ENCODE data around the gene AFDN.
"Not testable (repeated sequence)": the region's sequence is repeated elsewhere in the genome, so short reads cannot be mapped to it uniquely, and the experiment has no call there.

The AFDN gene

GRCh38 chr6:167995731-167996151, 169.0 kb downstream of the AFDN start:
- H3K4me3 ChIP-seq (ENCODE audit: low read depth, low read length) = no peak overlapping the region

DNA sequence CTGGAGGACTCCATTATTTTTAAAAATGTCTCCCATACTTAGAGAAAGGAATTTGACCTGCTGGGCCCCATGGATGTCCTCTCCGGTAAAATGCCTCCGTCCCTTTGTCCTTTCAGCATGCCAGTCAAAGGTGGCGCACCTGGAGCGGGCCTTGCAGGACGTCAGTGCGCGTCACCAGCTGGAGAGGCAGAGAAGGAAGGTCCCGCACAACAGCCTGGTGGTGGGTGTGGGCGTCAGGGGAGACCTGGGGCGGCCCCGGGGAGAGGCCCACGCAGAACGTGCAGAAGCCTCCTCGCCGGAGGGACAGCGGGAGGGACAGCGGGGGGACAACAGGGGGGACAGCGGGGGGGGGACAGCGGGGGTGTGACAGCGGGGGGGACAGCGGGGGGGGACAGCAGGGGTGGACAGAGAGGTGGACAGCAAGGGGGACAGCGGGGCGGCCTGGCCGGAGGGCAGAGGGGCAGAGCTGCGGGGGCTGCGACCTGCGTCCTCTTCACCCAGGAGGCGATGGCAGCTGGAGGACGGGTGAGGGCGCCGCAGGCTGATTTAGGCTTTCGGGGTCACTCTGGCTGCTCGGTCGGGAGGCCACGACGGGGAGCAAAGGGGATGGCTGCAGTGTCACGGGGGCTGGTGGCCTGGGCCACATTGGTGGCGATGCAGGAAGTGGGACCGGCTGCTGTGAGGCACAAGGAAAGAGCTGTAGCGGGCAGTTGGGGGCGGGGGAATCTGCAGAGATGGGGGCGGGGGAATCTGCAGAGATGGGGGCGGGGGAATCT, 169.9 kb downstream of the AFDN start:
- H3K4me3 ChIP-seq (ENCODE audit: low read depth, low read length) = no peak overlapping the region

- H3K4me3 ChIP-seq (ENCODE audit: low read depth, low read length) = no peak within 1 kb of the TSS
These were observed 170.9 kb downstream of the AFDN start, which contains the start of gene KIF25 for GRCh38 chr6:167997642-167998041. KIF25 (plus strand) TSS chr6:167997671; CDS start chr6:168029586, 31,915 bp downstream.

GRCh38 chr6:167998215-167998614, 171.5 kb downstream of the AFDN start:
- no peak overlapping the region for H3K4me3 ChIP-seq (ENCODE audit: low read depth, low read length)

- H3K4me3 ChIP-seq (ENCODE audit: low read depth, low read length) = no peak overlapping the region
These were observed 173.7 kb downstream of the AFDN start for GRCh38 chr6:168000198-168001028.

GRCh38 chr6:168001029-168001332, 174.3 kb downstream of the AFDN start:
- H3K4me3 ChIP-seq (ENCODE audit: low read depth, low read length) = no peak overlapping the region

DNA sequence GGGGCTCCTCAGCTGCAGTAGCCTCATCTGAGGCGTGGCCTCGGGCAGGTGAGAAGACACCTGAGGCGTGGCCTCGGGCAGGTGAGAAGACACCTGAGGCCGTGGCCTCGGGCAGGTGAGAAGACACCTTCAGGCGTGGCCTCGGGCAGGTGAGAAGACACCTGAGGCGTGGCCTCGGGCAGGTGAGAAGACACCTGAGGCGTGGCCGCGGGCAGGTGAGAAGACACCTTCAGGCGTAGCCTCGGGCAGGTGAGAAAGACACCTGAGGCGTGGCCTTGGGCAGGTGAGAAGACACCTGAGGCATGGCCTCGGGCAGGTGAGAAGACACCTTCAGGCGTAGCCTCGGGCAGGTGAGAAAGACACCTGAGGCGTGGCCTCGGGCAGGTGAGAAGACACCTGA, 174.8 kb downstream of the AFDN start:
- not testable (repeated sequence) for H3K4me3 ChIP-seq (ENCODE audit: low read depth, low read length)

- H3K4me3 ChIP-seq (ENCODE audit: low read depth, low read length) = no peak overlapping the region
These were observed 176.1 kb downstream of the AFDN start for GRCh38 chr6:168002804-168003203.

GRCh38 chr6:168004023-168004422, 177.3 kb downstream of the AFDN start:
- no peak overlapping the region for H3K4me3 ChIP-seq (ENCODE audit: low read depth, low read length)

DNA sequence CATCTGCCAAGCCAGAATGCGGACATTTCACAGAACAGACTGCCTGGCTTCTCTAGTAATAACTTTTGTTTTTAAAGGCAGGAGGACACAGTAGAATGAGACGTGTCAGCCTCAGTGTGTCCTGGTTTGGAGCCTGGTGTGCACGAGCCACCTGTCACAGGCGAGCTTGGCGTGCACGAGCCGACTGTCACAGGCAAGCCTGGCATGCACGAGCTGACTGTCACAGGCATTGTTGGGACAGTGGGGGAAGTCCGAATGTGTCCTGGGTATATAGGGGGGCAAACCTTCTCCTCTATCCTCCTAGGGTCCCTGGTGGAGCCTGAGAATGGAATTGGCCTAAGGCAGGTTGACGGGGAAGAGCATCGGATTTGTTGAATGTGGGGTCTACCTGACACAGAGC, 178.2 kb downstream of the AFDN start:
- no peak overlapping the region for H3K4me3 ChIP-seq (ENCODE audit: low read depth, low read length)

GRCh38 chr6:168005796-168006195, 179.1 kb downstream of the AFDN start:
- H3K4me3 ChIP-seq (ENCODE audit: low read depth, low read length) = no peak overlapping the region

GRCh38 chr6:168007592-168008338, 181.1 kb downstream of the AFDN start:
- H3K4me3 ChIP-seq (ENCODE audit: low read depth, low read length) = no peak overlapping the region

DNA sequence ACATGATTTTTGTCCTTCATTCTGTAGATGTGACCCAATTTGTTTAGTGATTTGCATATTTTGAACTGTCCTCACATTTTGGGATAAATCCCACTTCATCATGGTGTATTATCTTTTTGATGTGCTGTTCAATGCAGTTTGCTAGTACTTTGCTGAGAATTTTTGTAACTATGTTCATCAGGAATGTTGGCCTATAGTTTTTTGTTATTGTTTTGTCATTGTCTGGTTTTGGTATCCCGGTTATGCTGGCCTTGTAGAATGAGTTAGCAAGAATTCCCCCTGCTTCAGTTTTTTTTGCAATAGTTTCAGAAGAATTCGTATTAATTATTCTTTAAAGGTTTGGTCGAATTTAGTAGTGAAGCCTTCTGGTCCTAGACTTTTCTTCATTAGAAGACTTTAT, 182.6 kb downstream of the AFDN start:
- H3K4me3 ChIP-seq (ENCODE audit: low read depth, low read length) = no peak overlapping the region

DNA sequence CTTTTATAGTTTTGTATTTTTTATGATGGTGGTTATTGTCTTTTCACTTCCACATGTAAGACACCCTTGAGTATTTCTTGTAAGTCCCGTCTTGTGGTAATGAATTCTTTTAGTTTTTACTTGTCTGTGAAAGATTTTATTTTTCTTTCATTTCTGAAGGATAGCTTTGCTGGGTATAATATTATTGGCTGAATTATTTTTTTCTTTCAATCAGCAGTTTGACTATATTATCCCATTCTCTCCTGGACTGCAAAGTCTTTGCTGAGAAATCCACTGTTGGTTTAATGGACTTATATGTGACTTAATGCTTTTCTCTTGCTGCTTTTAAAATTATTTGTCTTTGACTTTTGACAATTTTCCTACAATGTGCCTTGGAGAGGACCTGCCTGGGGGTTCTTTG, 184.6 kb downstream of the AFDN start:
- H3K4me3 ChIP-seq (ENCODE audit: low read depth, low read length) = no peak overlapping the region

DNA sequence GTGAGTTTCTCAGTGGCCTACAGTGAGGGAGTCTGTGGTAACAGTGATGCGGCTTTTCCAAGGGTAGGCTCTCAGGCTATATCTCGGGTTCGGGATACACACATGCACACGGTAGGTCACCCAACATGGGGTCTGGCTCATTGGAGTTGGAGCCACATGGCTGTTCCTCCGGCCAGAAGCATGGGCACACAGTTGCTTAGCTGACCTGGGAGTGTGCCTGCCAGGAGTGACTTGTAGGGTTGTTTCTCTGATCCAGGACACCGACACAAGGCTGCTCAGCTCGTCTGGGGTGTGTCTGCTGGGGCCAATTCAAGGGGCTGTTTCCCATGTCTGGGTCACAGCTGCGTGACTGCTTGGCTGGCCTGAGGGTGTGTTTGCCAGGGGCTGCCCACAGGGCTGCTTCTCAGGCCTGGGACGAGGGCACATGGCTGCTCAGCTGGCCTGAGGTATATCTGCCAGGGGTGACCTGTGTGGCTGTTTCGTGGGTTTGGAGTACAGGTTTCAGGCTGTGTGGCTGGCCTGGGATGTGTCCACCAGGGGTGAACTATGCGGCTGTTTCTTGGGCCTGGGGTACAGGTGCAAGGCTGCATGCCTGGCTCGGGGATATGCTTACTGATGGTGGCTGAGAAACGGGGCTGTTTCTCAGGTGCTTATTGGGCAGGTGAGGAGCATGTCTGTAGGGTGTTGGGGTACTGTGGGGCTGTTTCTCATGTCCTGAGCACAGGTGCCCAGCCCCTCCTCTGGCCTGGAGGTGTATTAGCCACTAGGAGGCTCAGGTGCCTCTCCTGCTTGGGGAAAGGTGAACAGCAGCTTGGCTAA, 185.9 kb downstream of the AFDN start:
- no peak overlapping the region for H3K4me3 ChIP-seq (ENCODE audit: low read depth, low read length)

DNA sequence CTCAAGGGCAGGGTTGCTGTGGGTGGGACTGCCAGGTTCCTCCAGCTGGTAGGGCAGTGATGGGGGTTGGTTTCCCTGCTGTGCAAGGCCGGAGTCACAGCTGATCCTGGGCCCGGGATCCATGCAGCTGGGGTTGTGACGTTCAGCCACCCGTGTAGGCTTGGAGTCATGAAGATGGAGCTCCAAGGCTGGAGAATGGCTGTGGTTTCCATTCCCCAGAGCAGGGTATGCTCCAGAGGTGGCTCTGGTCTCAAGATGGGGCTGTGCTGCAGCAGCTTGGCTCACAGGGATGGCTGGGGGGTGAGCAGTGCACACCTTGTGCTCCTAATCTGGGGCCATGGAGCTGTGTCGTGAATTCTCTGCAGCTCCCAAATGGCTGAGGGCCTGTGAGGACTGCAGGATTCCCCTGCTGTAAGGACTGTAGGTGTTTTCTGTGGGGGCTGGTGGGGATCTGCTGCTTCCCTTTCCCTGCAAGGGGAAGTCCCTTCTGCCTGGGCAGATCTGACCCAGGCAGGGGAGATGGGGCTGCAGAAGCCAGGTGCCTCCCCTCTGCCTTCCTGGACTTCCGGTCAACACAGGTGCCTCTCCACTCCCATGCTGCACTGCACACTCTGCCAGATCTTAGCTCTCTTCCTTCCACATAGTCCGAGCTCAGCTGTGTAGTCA, 186.7 kb downstream of the AFDN start:
- no peak overlapping the region for H3K4me3 ChIP-seq (ENCODE audit: low read depth, low read length)

DNA sequence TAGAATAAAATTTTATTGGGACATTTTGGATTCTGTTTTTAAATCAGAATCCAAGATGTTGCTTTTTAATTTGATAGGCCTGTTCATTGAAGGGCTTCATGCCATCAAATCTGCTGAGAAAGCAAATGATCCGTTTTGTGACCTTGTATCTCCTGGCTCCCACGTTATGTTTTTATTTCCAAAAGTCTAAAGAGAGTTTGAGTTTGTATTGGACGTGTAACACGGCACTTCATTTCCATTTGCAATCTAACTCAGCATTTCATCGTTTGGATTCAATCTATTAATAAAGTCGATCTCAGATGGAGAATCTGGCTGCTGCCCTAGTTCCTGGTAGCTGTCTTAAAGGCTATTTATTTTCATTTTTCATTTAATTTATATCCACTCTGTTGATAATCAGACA, 187.7 kb downstream of the AFDN start:
- H3K4me3 ChIP-seq (ENCODE audit: low read depth, low read length) = no peak overlapping the region

DNA sequence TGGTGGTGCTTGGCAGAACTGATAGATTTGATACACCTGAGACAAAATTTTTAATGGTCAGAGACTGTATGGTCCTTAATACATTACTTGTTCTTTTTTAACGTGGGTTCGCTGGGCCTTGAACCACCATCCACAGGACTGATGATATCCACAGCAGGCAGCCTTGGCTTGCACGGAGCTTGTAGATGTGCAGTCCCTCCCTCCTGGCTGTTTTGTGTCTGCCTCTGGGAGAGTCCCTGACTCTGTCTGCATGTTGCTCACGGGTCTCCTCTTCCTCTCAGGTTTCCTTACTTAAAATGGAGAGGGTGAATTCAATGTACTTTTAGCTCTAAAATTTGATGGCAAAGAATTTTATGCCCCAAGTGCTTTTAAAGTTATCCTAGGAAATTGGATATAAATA, 188.3 kb downstream of the AFDN start:
- H3K4me3 ChIP-seq (ENCODE audit: low read depth, low read length) = no peak overlapping the region

DNA sequence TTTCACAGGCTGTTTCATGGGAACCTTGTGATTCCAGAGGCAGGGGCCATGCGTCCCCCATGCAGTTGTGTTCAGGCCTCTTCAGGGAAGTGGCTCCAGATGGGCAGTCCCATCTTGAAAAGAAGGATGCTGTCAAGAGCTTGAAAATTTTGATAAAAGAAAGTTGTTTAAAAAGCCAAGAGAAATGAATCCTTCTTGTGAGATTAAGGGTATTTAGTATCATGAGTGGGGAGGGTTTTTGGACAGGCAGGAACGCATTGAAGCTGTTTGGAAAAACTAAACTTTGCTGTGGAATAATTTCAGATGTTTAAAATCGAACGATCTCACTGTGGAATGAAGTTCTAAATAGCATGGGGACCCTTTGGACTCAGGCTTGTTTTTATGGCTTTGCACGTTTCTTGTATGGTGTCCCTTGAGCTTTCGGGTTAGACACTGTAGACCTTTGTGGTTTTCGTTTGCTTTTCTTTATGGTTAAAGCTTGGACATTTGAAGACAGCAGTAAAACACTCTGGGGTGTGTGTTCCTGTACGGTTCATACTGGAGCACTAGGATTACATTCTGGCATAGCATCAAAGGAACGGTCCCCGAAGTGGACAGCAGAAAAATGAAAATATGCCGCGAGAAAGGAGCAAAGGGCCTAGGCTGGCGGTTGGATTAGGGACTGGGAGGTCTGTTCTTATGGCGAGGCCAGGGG, 188.9 kb downstream of the AFDN start:
- H3K4me3 ChIP-seq (ENCODE audit: low read depth, low read length) = no peak overlapping the region

- H3K4me3 ChIP-seq (ENCODE audit: low read depth, low read length) = no peak overlapping the region
These were observed 189.5 kb downstream of the AFDN start for GRCh38 chr6:168016176-168016620.

Measured in iPS-11a (cell line).